8988T (cell line): ENCODE measurements around the gene USP17L24.
"Not testable (repeated sequence)": the region's sequence is repeated elsewhere in the genome, so short reads cannot be mapped to it uniquely, and the experiment has no call there.

Experiments
- DNase-seq: peaks from one replicate; pipeline ENCODE4 v3.0.0; 2011

USP17L24 gene, protein sequence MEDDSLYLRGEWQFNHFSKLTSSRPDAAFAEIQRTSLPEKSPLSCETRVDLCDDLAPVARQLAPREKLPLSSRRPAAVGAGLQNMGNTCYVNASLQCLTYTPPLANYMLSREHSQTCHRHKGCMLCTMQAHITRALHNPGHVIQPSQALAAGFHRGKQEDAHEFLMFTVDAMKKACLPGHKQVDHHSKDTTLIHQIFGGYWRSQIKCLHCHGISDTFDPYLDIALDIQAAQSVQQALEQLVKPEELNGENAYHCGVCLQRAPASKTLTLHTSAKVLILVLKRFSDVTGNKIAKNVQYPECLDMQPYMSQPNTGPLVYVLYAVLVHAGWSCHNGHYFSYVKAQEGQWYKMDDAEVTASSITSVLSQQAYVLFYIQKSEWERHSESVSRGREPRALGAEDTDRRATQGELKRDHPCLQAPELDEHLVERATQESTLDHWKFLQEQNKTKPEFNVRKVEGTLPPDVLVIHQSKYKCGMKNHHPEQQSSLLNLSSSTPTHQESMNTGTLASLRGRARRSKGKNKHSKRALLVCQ

DNA sequence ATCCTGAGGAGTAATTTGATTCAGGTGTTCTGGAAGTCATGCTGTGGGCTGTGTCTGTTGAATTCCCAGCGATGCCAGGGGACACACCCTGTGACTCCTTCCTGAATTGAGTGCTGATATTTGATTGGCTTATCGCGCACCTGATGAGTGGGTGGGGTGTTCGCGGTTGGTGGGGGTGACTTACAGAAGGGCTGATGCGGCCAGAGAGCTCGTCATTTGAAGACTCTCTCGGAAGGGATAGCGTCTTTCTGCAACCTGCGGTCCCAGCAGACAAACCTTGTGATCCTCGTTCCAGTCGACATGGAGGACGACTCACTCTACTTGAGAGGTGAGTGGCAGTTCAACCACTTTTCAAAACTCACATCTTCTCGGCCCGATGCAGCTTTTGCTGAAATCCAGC is at the start of gene USP17L24:
Gene USP17L24, plus strand, starts transcription at position 301 of the 400 bp plus-strand sequence. Its CDS starts 0 bp downstream, at position 301.
- DNase-seq = not testable (repeated sequence)

GRCh38 chr4:9324191-9324590 is 774 bp upstream of the USP17L24 start:
- DNase-seq = not testable (repeated sequence)

DNA sequence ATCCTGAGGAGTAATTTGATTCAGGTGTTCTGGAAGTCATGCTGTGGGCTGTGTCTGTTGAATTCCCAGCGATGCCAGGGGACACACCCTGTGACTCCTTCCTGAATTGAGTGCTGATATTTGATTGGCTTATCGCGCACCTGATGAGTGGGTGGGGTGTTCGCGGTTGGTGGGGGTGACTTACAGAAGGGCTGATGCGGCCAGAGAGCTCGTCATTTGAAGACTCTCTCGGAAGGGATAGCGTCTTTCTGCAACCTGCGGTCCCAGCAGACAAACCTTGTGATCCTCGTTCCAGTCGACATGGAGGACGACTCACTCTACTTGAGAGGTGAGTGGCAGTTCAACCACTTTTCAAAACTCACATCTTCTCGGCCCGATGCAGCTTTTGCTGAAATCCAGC is 4.6 kb downstream of the USP17L24 start, which contains the start of gene USP17L25:
Gene USP17L25, plus strand, starts transcription at position 301 of the 400 bp plus-strand sequence. Its CDS starts 0 bp downstream, at position 301.
- not testable (repeated sequence) for DNase-seq

- not testable (repeated sequence) for DNase-seq
Measured at GRCh38 chr4:9334358-9334757, 9.4 kb downstream of the USP17L24 start, which contains the start of gene USP17L26. USP17L26 (plus strand) TSS chr4:9334658; CDS start chr4:9334658, 0 bp downstream.

DNA sequence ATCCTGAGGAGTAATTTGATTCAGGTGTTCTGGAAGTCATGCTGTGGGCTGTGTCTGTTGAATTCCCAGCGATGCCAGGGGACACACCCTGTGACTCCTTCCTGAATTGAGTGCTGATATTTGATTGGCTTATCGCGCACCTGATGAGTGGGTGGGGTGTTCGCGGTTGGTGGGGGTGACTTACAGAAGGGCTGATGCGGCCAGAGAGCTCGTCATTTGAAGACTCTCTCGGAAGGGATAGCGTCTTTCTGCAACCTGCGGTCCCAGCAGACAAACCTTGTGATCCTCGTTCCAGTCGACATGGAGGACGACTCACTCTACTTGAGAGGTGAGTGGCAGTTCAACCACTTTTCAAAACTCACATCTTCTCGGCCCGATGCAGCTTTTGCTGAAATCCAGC is 14.1 kb downstream of the USP17L24 start, which contains the start of gene USP17L5:
Gene USP17L5, plus strand, starts transcription at position 301 of the 400 bp plus-strand sequence. Its CDS starts 0 bp downstream, at position 301.
- not testable (repeated sequence) for DNase-seq

DNA sequence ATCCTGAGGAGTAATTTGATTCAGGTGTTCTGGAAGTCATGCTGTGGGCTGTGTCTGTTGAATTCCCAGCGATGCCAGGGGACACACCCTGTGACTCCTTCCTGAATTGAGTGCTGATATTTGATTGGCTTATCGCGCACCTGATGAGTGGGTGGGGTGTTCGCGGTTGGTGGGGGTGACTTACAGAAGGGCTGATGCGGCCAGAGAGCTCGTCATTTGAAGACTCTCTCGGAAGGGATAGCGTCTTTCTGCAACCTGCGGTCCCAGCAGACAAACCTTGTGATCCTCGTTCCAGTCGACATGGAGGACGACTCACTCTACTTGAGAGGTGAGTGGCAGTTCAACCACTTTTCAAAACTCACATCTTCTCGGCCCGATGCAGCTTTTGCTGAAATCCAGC is 18.9 kb downstream of the USP17L24 start, which contains the start of gene USP17L27:
Gene USP17L27, plus strand, starts transcription at position 301 of the 400 bp plus-strand sequence. Its CDS starts 0 bp downstream, at position 301.
- not testable (repeated sequence) for DNase-seq

DNA sequence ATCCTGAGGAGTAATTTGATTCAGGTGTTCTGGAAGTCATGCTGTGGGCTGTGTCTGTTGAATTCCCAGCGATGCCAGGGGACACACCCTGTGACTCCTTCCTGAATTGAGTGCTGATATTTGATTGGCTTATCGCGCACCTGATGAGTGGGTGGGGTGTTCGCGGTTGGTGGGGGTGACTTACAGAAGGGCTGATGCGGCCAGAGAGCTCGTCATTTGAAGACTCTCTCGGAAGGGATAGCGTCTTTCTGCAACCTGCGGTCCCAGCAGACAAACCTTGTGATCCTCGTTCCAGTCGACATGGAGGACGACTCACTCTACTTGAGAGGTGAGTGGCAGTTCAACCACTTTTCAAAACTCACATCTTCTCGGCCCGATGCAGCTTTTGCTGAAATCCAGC is 23.6 kb downstream of the USP17L24 start, which contains the start of gene USP17L28:
Gene USP17L28, plus strand, starts transcription at position 301 of the 400 bp plus-strand sequence. Its CDS starts 0 bp downstream, at position 301.
- DNase-seq = not testable (repeated sequence)

DNA sequence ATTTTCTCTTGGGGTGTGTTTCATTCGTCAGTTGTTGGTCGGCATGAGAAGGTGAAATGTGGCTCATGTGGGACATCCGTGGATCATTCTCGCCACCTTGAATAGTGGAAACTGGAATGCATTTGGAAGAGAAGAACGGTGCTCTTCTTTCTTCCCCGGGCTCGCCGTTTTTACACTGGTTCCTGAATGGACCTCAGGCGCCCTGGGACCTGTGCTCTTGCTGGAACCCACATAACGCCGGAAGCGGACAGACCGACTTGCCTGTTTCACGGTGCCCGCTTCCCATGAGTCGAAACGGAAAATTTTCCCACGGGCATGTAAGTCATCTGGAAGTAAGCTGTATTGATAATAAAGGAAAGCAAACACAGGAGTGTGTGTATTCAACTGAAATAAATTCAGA is 25.9 kb downstream of the USP17L24 start:
- not testable (repeated sequence) for DNase-seq

DNA sequence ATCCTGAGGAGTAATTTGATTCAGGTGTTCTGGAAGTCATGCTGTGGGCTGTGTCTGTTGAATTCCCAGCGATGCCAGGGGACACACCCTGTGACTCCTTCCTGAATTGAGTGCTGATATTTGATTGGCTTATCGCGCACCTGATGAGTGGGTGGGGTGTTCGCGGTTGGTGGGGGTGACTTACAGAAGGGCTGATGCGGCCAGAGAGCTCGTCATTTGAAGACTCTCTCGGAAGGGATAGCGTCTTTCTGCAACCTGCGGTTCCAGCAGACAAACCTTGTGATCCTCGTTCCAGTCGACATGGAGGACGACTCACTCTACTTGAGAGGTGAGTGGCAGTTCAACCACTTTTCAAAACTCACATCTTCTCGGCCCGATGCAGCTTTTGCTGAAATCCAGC is 28.4 kb downstream of the USP17L24 start, which contains the start of gene USP17L29:
Gene USP17L29, plus strand, starts transcription at position 301 of the 400 bp plus-strand sequence. Its CDS starts 0 bp downstream, at position 301.
- DNase-seq = not testable (repeated sequence)

- DNase-seq = not testable (repeated sequence)
Measured at GRCh38 chr4:9362829-9363228, 37.9 kb downstream of the USP17L24 start, which contains the start of gene USP17L30. USP17L30 (plus strand) TSS chr4:9363129; CDS start chr4:9363129, 0 bp downstream.
